ENCODE results near the gene PRRT1.

GRCh38 chr6:32181915-32182529 is 30.3 kb upstream of the PRRT1 start:
- TF ChIP-seq CTCF (IDR thresholded peaks at IDR 0.05) = no peak
- TF ChIP-seq ZFX (IDR thresholded peaks at IDR 0.05; ENCODE audit: borderline replicate concordance) = no peak

Data from 22Rv1 (cell line).